ENCODE measurements around the gene TEX26.

TEX26 gene

DNA sequence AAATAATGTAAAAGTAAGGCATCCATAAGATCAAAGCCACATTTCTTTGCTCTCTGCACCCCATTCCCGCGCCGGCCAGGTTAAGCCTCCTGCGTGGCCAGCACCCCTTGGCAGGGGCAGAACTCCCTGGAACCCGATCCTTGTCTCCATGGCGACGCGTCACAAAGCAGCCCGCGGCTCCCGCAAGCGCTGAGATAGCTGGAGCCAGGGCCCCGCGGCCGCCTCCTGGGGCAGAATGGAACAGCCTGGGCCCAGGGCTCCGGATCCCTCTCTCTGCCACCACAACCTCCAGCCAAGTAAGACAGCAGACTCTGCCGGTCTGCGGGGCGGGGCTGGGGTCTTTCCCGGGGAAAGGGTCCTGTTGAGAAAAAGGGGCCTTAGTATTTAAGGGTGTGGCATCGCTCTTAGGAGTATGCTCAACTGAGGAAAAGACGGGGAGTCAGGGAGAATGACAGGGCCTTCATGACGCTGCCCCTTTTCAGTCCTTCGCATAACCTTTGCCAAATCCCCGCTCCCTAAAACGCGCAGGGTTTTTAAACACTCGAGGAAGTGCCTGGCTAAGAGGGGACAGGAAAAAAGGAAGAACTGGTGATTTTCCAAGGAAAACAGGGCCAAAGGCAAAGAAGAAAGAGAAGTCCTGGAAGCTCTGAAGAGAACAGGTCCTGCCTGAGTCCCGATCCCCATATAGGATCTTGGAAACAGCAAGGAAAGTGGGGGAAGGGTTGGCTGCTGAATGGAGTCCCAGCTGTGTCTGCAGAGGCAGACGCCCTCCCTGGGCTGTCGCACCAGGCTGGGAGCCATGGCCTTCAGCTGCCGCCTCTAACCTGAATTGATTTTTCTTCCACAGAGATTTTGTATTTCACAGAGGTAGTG is at the start of gene TEX26:
Gene TEX26, plus strand, starts transcription at position 176 of the 873 bp plus-strand sequence. Its CDS starts 60 bp downstream, at position 236.
- no peak for DNase-seq (ENCODE audit: low spot score)

DNA sequence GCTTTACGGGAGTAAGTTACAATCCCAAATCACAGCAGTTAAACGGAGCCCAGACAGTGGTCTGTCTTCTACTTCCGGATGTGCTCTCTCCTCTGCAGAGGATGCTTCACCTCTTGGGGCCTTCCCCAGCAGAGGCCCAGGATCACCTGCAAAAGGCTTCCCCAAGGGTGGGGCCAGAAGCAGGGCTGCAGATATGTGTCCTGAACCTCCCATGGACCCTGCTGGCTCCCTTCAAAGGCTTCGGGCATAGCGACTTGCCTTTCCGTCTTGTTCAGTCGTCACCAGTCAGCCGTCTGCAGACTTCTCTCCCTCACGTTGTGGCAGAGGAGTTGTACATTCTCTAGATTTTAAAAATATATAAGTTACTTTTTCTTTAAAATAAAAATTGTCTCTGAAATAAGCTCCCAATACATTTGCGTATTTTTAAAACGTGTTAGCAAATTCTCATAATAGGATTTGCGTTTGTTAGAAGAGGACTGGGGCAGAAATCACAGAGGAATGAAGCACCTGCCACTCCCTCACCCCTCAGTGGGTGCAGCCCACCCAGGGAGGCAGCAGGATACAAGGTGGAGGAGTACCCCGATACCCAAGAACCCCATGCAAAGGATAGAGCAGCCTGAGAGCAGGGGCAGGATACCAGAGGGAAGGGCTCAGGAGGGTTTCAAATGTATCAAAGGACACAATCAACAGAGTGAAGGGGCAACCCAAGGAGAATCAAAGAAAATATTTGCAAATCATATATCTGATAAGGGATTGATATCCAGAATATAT is 49.3 kb upstream of the TEX26 start:
- no peak for DNase-seq (ENCODE audit: low spot score)

GRCh38 chr13:30884543-30884942 is 47.9 kb upstream of the TEX26 start:
- no peak for DNase-seq (ENCODE audit: low spot score)

DNA sequence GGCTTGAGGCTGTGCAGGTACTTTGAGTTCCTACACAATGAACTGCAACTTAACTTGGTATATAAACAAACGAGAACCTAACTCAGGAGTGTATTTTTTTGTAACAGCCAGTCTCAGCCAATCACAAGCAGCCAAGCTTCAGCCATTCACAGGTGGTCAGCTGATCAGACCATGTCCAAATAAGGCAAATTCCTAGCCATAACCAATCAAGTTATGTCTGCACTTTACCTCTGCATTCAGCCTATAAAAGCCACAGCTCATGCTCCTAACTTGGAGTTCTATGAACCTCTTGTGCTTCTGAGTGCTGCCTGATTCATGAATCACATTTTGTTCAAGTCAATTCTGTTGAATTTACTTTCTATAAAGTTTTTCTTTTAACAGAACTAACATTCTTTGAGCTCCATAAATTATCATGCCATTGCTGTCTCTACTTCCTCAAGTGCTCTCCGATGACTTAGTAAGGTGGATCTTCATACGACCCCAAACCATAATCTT is 43.2 kb upstream of the TEX26 start:
- no peak for DNase-seq (ENCODE audit: low spot score)

GRCh38 chr13:30892966-30893365 is 39.5 kb upstream of the TEX26 start:
- no peak for DNase-seq (ENCODE audit: low spot score)

DNA sequence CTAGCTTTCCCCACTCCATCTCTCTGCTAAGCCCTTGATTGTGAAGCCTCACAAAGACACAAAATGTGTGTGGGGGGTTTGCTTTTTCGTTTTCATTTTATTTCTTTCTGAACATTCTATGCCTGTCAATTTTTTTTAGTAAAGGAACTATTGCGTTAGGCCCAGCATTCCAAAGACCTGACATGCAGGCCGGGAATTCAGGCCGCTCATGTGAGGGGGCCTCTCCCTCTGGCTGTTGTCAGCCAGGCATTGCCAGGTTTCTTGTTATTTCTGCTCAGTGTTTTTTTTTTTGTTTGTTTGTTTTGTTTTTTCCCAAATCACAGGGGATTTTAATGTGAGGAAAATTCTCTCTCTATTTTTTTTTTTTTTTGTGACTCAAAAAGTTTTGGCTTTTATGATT is 36.7 kb upstream of the TEX26 start:
- DNase-seq (ENCODE audit: low spot score) = no peak

GRCh38 chr13:30898070-30898469 is 34.4 kb upstream of the TEX26 start:
- no peak for DNase-seq (ENCODE audit: low spot score)

- DNase-seq (ENCODE audit: low spot score) = peak; percentile 93
These were observed 33.7 kb upstream of the TEX26 start for GRCh38 chr13:30898678-30899241.

DNA sequence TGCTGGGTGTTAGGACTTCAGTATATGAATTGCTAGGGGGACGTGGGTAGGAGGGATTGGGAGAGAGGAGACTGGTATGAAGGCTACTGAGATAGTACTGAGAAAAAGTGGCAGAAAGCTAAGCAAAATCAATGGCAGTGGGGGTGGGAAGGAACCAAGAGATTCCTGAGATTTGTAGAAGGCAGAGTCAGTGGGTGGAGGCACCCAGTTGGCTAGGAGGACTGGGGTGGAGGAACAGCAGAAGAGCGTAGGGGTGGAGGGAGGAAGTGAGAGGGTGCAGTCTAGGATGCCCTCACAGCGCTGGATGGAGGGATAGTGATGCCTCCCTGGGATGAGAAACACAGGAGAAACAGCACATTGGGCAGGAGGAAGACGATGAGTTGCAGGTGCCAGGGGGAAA is 32.0 kb upstream of the TEX26 start:
- no peak for DNase-seq (ENCODE audit: low spot score)

DNA sequence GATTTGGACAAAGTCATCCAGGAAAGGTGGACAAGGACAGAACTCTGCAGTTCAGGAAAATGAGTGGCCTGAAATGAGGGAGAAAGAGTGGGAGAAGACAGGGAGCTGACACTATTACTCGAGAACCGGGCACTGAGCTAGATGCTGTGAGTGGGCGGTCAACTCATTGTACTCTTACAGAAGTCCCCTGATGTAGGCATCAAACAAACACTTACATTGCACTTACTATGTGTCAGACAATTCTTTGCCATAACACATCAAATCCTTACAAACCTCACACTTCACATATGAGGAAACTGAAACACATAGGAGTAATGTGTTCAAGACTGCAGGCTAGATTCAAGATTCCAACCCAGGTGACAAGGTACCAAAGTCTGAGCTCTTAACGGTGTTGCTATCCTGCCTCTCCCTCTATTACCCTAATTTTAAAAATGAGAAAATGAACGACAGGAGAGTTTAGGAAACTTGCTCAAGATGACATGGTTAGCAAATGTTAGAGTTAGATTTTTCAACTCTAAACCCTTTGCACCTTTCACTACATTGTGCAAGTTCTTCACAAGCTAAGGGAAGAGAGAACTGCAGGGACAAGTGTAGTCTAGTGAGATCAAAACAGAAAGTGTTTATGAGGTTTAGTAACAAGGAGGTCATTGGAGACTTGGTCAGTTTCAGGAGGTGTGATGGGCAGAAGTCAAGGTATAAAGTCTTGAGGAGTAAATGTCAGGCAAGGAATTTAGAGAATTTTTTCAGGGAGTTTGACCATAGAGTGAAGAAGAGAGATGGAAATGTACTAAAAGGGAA is 31.3 kb upstream of the TEX26 start:
- DNase-seq (ENCODE audit: low spot score) = no peak

GRCh38 chr13:30904043-30904442 is 28.4 kb upstream of the TEX26 start:
- DNase-seq (ENCODE audit: low spot score) = peak; percentile 21

DNA sequence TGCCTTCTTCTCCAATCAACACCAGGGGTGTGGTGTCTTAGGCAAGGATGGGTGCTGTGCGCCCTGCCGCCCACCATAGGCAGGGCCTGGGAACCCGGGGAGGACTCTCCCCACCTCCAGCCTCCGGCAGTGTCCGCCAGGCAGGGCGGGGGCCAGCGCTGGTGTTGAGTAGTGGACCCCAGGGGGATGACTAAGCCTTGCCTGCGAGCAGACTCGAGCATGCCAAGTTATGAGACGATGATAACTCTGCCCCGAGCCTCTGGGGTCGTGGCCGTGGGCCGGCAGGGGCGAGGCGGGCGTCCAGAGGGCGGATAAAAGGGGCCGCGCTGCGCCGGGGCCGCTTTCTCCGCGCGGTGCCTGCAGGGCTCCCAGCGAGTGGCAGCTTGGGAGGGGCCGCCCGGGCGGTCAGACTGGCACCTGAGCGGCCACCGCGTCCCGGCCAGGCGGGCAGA is 26.5 kb upstream of the TEX26 start, which contains the start of gene MEDAG:
Gene MEDAG, plus strand, starts transcription at position 340 of the 452 bp plus-strand sequence. CDS start 245 bp downstream, outside the sequence.
- DNase-seq (ENCODE audit: low spot score) = peak; percentile 55

DNA sequence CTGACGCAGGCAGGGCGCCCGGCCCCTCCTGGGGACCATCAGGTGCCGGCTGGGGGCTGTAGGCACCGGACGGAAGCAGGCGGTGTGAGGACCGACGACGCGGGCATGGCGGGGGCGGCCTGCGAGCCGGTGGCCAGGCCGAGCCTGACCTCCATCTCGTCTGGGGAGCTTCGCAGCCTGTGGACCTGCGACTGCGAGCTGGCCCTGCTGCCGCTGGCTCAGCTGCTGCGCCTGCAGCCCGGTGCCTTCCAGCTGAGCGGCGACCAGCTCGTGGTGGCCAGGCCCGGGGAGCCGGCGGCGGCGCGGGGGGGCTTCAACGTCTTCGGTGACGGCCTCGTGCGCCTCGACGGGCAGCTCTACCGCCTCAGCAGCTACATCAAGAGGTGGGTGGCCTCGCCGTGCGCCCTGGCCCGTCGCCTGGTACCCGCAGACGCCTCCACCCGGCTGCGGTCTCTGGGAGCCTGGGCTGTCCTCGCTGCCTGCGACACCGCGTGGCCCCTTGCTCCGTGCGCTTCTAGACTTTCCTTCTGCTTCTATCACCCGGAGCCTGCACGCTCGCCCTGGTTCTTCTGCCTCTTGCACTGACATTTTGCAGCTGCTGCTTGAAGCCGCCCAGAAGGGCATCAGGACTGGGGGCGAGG is 25.9 kb upstream of the TEX26 start:
- DNase-seq (ENCODE audit: low spot score) = no peak

DNA sequence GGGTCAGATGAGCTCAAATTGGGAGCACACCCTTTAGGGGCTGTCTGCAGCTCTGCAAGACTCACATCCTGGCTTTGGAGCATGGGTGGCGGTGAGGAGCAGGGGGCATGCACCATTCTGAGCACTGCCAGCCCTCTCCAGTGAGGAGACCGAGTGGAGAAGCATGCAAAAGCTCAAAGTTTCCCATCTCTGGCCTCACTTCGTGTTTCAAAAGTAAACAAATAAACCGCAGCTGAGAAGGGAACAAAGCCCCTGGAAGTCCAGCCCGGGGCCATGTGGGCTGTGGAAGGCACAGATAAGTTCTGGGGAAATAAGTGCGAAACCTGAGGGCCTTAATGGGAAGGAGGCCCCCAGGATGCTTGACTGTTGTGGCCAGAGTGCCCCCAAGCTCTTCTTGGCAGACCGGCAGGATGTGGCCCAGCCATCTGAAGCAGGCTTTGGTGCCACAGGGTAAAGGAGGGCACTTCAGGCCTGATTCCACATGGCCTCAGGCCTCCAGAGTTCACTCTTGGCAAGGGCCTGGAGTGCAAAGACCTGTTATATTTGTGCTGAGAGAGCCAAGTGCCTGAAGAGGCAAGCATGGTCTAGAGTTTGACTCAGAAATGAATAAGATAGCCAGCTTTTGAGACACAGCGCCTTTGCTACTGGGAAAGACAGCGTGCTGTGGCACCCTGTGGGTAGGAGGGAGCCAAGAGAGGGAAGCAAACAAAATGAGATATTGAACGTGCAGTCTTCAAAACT is 25.2 kb upstream of the TEX26 start:
- peak; percentile 19 for DNase-seq (ENCODE audit: low spot score)

- DNase-seq (ENCODE audit: low spot score) = no peak
These were observed 24.0 kb upstream of the TEX26 start for GRCh38 chr13:30908416-30908980.

DNA sequence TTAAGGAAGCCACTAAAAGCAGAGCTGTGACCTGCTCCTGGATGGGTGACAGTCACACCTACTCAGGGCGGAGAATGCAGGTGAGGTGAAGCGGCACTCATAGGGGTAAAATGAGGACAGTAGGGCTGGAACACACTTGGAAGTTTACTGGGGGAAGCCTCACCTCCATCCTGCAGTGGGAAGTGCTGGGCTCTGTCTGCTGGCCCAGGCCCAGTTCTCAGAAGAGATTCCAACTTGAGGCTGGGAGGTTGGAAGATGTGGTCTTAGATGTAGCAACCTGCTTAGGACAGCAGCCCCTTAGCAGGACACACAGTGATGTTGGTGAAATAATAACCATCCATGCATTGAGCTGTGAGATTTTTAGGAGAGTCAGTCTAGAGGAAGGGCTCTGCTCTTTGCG is 21.8 kb upstream of the TEX26 start:
- DNase-seq (ENCODE audit: low spot score) = no peak

DNA sequence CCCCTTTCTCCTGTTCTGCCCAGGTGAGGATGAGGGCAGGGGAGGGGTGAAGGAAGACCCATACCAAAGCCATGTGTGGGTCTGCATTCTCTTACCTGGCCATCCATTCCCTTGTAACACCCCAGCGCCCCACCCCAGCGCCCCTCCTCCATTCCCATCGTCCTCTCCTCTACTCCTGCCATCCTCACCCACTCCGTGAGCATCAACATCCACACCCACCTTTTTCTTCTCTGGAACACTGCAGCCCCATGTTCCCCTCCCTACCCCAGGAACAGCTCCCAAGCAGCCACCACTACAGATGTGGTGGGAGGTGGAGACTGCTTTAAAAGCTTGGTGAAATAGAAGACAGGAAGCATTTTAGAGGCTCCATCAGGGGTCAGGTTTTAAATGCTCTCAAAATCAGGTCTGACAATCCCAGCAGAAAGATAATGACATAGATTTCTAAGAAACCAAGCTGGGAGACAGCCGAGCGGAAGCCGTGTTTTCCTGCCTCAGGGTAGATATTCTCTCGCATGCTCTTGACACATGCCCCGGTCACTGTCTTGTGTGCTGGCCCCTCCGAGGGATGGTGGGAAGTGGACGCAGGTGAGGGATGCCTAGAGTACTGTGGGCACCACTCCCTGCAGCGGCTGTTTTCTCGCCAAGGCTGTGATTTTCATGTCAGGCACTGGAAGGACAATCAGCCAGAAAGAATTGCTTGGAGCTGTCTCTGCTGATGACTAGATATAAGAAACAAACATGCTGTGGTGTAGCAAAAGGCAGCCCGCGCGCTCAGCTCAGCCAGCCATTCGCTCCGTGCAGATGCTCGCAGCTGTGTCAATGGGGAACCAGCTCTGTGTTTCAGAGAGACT is 16.5 kb upstream of the TEX26 start:
- DNase-seq (ENCODE audit: low spot score) = no peak

DNA sequence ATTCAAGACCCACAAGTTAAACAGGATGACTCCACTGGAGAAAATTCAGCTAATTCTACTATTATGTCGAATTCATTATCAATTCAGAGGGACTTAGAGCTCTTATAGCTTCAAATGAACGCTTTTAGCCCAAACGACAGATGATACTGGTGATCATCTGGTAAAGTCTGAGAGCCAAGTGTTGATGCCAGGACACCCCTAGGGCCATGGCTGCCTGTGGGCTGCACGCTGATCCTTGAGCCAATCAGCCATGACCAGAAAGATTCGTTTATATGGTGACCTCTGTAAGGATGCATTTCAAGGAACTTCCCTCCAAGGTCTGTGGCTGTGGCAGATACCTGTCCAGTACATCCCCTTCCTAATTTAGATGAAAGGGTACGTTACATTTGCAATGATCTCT is 15.5 kb upstream of the TEX26 start:
- no peak for DNase-seq (ENCODE audit: low spot score)
